ENCODE results near the gene EPHA4. TPM values are rescaled to one million over a fixed set of nuclear protein-coding genes. Genes with fewer than 3 reads are reported as not detected.

Gene EPHA4
- total and polyA plus RNA-seq, 2 donors (not counting 1 experiment from before 2014, with no cell fraction given), result 10.7 to 54.9 TPM

DNA sequence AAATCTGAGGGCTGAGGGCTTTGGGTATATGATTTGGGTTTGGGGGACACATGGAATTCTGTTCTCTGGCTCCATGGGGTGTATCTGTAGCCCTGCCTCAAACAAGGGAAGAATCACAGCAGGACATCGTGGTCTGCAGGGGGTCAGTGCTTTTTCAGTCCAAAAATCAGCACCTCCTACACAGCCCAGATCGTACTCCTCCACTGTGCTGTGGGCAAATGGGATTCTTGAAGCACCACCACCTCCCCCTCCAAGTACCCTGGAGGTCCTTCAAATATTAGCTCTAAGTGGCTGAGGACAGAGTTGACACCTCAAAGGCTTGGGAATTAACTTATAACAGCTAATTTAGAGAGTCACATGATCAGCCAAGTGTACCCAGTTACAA is 41.5 kb downstream of the EPHA4 start:
- WGBS (ENCODE audit: insufficient coverage), result 92% methylated on average over 2 of the region's 2 CpGs
- H3K4me1 Mint-ChIP-seq, result peaks cover 36% of the 10 kb centered on the region
- POLR2A ChIA-PET, result interaction anchor here (0.9 kb wide), 1 partner anchor 41 kb away, joined by 7 read pairs; no protein-coding TSS in a partner anchor

DNA sequence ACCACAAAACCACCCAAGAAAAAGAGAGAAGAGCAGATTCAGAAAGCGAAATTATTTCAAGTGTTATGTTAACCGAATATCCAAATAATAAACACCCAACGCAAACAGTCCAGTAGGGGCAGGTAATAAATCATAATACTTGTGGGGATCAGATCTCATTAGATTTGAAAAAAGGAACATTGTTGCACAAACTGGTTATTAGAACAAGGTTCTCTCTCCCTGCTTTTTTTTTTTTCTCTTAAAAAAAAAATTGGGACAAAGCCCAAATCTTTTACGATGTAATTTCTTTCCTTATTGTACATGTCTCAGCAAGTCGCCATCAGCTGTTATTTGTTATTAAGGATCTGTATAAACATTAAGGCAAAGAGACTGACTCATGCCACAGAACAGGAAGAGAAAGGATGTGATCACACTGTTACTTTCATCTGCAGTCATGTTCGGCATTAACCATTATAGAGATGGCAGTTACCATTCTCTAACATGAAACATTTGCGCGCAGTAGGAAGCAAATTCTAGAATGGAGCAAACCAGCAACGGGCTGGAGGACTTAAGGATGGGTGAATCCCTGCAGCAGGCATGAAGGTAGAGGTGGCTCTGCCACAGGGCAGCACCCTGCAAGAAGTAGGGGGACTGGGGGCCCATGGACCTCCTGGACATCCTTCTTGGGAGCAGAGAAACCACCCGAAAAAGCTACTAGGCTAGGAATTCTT is 42.0 kb downstream of the EPHA4 start:
- H3K27me3 Mint-ChIP-seq, result no peaks in the 10 kb centered on the region
- H3K27ac Mint-ChIP-seq, result peak overlapping the region; percentile 34
- Histone ChIP-seq H3K79me2 (ENCODE audit: control insufficient read depth, insufficient read depth, low read length) (no peaks in the 10 kb centered on the region), H2AFZ (ENCODE audit: insufficient read depth, low read depth, low read length, poor library complexity, severe bottlenecking) (no peak overlapping the region), H3K36me3 (replicated peaks in 1 of 2; ENCODE audit: control extremely low read depth in 1 of 2, control insufficient read depth in 1 of 2, extremely low read depth in 1 of 2, insufficient read depth in 2 of 2, low read length in 1 of 2) (no peaks in the 10 kb centered on the region), H3K9ac (ENCODE audit: low read length) (no peak overlapping the region), H3K27me3 (replicated peaks in 1 of 4; ENCODE audit: control extremely low read depth in 1 of 4, control insufficient read depth in 3 of 4, insufficient read depth in 4 of 4, low read length in 3 of 4) (no peaks in the 10 kb centered on the region), H3K4me3 (ENCODE audit: control extremely low read depth in 1 of 5, extremely low read depth in 1 of 5, insufficient read depth in 1 of 5, low read depth in 2 of 5, low read length in 4 of 5) (no peak overlapping the region), H3K27ac (ENCODE audit: low read length in 2 of 2) (no peak overlapping the region), H4K20me1 (ENCODE audit: control insufficient read depth, insufficient read depth, low read length, poor library complexity, severe bottlenecking) (no peaks in the 10 kb centered on the region), H3K9me3 (ENCODE audit: control extremely low read depth in 1 of 3, control insufficient read depth in 2 of 3, insufficient read depth in 1 of 3, low read length in 2 of 3) (no peaks in the 10 kb centered on the region), H3K4me2 (replicated peaks; ENCODE audit: low read depth, low read length, poor library complexity, severe bottlenecking) (peak overlapping the region; percentile 23), H3K4me1 (ENCODE audit: control insufficient read depth in 2 of 2, insufficient read depth in 2 of 2, low read length in 2 of 2) (peaks cover 5 to 10% of the 10 kb centered on the region in 2 donors)
- ChIA-PET CTCF (interaction anchor here (1.0 to 1.6 kb wide), 2 partner anchors 9 to 12 kb away, joined by 3 to 4 read pairs; no protein-coding TSS in a partner anchor), POLR2A (interaction anchor here (0.9 kb wide), 1 partner anchor 41 kb away, joined by 7 read pairs; no protein-coding TSS in a partner anchor)
- DNase-seq (no peak), ATAC-seq (ENCODE audit: low read depth) (no peak)
- H3K4me3 Mint-ChIP-seq, result peak overlapping the region; percentile 62
- peaks cover 36% of the 10 kb centered on the region for H3K4me1 Mint-ChIP-seq
- intact Hi-C loops (cut with micrococcal nuclease), result no loop called here
- no peak for TF ChIP-seq EZH2 (IDR thresholded peaks at IDR 0.05; ENCODE audit: borderline replicate concordance, insufficient read depth, low read depth, low read length, poor library complexity, severe bottlenecking)
- TF ChIP-seq, protein P1, sequence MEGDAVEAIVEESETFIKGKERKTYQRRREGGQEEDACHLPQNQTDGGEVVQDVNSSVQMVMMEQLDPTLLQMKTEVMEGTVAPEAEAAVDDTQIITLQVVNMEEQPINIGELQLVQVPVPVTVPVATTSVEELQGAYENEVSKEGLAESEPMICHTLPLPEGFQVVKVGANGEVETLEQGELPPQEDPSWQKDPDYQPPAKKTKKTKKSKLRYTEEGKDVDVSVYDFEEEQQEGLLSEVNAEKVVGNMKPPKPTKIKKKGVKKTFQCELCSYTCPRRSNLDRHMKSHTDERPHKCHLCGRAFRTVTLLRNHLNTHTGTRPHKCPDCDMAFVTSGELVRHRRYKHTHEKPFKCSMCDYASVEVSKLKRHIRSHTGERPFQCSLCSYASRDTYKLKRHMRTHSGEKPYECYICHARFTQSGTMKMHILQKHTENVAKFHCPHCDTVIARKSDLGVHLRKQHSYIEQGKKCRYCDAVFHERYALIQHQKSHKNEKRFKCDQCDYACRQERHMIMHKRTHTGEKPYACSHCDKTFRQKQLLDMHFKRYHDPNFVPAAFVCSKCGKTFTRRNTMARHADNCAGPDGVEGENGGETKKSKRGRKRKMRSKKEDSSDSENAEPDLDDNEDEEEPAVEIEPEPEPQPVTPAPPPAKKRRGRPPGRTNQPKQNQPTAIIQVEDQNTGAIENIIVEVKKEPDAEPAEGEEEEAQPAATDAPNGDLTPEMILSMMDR (IDR thresholded peaks at IDR 0.05), result no peak
- WGBS (ENCODE audit: insufficient coverage), result 77% methylated on average over 5 of the region's 10 CpGs
- H3K9me3 Mint-ChIP-seq (ENCODE audit: insufficient read depth), result no peaks in the 10 kb centered on the region

More for the DNA sequence above, 41.5 kb downstream of the EPHA4 start:
- TF ChIP-seq, protein P1 (IDR thresholded peaks at IDR 0.05), result no peak
- Mint-ChIP-seq H3K27me3 (no peaks in the 10 kb centered on the region), H3K27ac (no peak overlapping the region), H3K4me3 (no peak overlapping the region), H3K9me3 (ENCODE audit: insufficient read depth) (no peaks in the 10 kb centered on the region)
- no peaks in the 10 kb centered on the region for H4K20me1 ChIP-seq (ENCODE audit: control insufficient read depth, insufficient read depth, low read length, poor library complexity, severe bottlenecking)
- intact Hi-C loops (cut with micrococcal nuclease), result no loop called here
- no peak for ATAC-seq (ENCODE audit: low read depth)
- CTCF ChIA-PET, result interaction anchor here (1.0 to 1.6 kb wide), 2 partner anchors 10 to 13 kb away, joined by 3 to 4 read pairs; no protein-coding TSS in a partner anchor
- H3K36me3 ChIP-seq (replicated peaks in 1 of 2; ENCODE audit: control extremely low read depth in 1 of 2, control insufficient read depth in 1 of 2, extremely low read depth in 1 of 2, insufficient read depth in 2 of 2, low read length in 1 of 2), result no peaks in the 10 kb centered on the region
- no peaks in the 10 kb centered on the region for H3K79me2 ChIP-seq (ENCODE audit: control insufficient read depth, insufficient read depth, low read length)
- H3K9me3 ChIP-seq (ENCODE audit: control extremely low read depth in 1 of 3, control insufficient read depth in 2 of 3, insufficient read depth in 1 of 3, low read length in 2 of 3), result no peaks in the 10 kb centered on the region
- H3K27me3 ChIP-seq (replicated peaks in 1 of 4; ENCODE audit: control extremely low read depth in 1 of 4, control insufficient read depth in 3 of 4, insufficient read depth in 4 of 4, low read length in 3 of 4), result no peaks in the 10 kb centered on the region
- H3K4me1 ChIP-seq (ENCODE audit: control insufficient read depth in 2 of 2, insufficient read depth in 2 of 2, low read length in 2 of 2), result peaks cover 5 to 10% of the 10 kb centered on the region in 2 donors
- no peak overlapping the region for H3K4me2 ChIP-seq (replicated peaks; ENCODE audit: low read depth, low read length, poor library complexity, severe bottlenecking)
- no peak overlapping the region for H3K9ac ChIP-seq (ENCODE audit: low read length)
- no peak overlapping the region for H3K4me3 ChIP-seq (ENCODE audit: control extremely low read depth in 1 of 5, extremely low read depth in 1 of 5, insufficient read depth in 1 of 5, low read depth in 2 of 5, low read length in 4 of 5)
- H3K27ac ChIP-seq (ENCODE audit: low read length in 2 of 2), result no peak overlapping the region
- DNase-seq, result no peak
- H2AFZ ChIP-seq (ENCODE audit: insufficient read depth, low read depth, low read length, poor library complexity, severe bottlenecking), result no peak overlapping the region
